Fibroblast of skin of scalp (primary cell): Measurements from ENCODE around the gene PRKD3.

Experiments used
- DNase-seq: peaks from one replicate; pipeline ENCODE4 v3.0.0-alpha.2; 2013

PRKD3 gene

DNA sequence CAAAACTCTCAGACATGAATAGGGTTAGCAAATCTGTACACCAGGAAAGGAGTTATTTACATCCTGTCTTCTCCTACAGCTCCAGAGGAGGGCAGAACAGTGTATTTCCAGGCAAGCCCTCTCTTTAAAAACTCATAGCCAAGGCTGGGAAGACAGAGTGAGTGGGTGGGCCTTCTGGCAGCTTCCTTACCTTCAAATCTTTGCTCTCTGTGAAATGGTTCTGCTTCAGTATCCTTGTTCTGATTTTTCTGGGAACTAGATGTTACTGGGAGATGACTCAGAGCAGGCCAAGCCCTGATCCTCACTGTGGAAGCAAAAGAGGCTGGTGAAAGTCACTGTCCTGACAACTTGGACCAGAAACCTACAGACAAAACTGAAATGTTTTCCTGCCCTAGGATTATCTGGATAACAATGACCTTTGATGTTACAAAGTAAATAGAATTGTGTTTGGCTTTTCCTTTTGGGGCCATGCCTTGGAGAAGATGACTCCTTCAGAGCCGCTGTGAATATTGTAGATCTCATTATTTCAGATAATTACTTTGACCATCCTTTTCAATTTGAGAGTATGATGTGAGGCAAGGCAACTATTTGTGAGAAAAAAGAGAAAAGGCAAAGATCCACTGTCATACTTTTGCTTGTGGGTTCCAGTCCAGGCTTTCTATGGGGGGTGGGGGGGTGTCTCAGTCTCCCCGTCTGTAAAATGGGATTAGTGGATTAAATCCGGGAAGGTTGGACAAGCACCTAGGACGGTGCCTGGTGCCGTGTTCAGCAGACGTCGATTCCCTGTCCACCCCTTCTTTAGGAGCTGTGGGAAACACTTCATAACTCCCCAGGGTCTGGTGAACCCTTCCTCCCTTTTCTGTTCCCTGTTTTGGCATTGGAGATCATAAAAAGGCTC is 19.2 kb upstream of the PRKD3 start:
- DNase-seq = peak; percentile 62

- no peak for DNase-seq
Measured at GRCh38 chr2:37342591-37343220, 18.1 kb upstream of the PRKD3 start.

GRCh38 chr2:37340637-37341036 is 16.0 kb upstream of the PRKD3 start:
- no peak for DNase-seq

- no peak for DNase-seq
Measured at GRCh38 chr2:37338933-37339332, 14.3 kb upstream of the PRKD3 start.

GRCh38 chr2:37337620-37338280 is 13.1 kb upstream of the PRKD3 start:
- no peak for DNase-seq

- no peak for DNase-seq
Measured at GRCh38 chr2:37335604-37336003, 11.0 kb upstream of the PRKD3 start.

DNA sequence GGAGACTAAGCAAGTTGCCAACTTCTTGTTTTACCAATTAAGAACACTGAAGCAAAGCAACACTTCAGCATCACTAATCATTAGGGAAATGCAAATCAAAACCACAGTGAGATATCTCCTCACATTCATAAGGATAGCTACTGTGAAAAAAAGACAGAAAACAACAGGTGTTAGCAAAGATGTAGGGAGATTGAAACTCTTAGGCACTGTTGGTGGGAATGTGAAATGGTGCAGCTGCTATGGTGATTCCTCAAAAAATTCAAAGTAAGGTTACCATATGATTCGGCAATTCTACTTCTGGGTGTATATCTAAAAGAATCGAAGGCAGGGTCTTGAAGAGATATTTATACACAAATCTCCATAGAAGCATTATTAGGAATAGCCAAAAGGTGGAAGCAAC is 8.6 kb upstream of the PRKD3 start:
- no peak for DNase-seq

GRCh38 chr2:37332560-37332959 is 7.9 kb upstream of the PRKD3 start:
- DNase-seq = no peak

DNA sequence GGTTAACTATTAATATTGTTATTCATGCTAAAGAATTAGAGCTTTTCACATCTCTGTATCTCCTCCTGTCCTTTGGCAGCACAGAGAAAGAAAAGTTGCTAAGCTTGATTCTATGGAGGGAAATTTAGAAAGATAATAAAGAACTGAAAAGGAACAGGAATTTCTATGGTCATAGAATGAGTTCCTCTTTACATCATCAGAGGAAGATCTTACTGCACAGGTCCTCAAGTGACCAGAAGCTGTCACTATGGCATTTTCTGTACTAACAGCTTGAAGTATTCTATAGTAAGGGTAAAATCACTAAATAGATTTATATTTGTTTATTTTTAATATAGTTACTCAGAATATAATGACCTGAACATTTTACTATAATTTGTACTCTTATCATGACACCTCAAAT is 6.0 kb upstream of the PRKD3 start:
- no peak for DNase-seq

DNA sequence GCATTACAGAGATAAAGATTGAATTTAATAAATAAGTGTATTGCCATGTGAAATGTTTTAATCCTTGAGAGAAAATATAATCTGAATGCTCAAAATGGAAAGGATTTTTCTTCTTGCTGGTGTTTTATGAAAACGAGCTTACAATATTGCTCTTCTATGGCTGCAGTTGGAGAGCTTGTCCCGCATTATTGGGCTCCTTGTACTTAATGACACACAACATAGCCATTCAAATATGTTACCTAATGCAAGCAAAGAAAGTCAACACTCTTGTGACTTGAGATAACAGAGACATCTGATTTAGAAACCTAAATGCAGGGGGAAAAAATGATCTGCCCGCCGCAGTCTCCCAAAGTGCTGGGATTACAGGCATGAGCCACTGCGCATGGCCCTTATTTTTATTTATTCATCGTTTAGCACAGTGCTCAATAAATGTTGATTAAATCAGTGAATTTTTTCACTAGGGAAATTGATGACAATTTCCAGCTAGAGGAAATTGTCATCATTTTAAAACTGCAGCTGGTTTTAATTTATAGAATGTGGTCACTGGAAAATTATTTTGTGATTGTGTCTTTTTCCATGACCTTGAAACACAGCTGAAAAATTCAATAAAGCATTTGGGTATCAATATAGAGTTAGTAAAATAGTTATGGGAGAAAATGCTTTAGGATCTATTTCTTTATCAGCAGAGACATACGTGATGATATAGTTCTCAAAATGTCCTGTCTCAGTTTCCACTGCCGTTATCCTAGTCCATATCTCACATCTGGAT is 2.4 kb upstream of the PRKD3 start:
- no peak for DNase-seq

DNA sequence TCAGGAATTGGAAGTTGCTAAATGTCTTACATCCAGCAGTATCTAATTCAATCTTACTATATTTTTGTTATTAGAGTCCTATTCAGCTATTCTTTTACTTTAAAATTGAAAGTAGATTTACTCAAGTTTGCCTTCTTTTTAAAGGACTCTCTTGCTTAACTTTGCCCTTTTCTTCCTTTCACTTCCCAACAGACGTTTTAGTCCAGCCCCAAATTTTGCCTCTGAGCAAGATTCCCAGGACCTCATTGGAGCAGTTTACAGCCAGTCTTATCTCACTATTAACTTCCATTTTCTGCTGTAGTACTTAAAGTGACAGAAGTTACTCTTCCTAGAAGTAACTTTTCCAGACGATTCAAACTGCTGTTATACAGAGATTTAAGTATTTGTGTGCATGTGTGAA is 1.7 kb upstream of the PRKD3 start:
- peak; percentile 79 for DNase-seq

DNA sequence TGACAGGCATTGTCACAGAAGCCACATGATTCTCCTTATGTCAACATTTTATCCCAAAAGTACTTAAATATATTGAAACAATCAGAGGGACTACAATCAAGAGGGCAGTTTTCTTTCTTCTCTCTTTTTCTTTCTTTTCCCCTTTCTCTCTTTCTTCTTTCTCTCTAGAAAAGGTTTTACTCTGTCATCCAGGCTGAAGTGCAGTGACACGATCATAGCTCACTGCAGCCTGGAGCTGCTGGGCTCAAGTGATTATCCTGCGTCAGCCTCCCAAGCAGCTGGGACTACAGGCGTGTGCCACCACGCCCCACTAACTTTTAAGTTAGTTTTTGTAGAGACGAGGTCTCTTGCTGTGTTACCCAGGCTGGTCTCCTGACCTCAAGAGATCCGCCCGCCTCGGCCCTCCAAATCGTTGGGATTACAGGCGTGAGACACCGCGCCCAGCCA is 1.0 kb upstream of the PRKD3 start:
- no peak for DNase-seq

- DNase-seq = no peak
Measured at GRCh38 chr2:37324536-37324785, 172 bp downstream of the PRKD3 start.

- DNase-seq = peak; percentile 19
Measured at GRCh38 chr2:37323781-37324535, 675 bp downstream of the PRKD3 start.

GRCh38 chr2:37323176-37323780 is 1.4 kb downstream of the PRKD3 start:
- no peak for DNase-seq

DNA sequence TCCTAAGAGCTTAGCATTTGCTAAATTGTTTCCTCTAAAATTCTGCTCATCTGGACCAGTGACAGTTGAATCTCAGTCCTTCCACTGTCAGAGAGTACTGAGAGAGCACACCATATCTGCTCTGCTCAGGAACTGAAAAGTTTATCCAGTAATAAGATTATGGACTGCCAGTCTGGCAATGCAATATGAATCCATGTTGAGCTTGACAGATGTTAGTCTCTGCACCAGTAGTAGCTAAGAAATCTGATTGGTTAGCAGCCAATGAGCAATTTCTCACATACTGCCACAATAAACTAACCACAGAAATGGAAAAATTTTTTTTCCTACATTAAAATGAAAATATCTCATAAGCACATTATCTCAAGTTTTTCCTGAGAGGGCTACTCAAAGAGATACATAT is 2.3 kb downstream of the PRKD3 start:
- DNase-seq = peak; percentile 68

DNA sequence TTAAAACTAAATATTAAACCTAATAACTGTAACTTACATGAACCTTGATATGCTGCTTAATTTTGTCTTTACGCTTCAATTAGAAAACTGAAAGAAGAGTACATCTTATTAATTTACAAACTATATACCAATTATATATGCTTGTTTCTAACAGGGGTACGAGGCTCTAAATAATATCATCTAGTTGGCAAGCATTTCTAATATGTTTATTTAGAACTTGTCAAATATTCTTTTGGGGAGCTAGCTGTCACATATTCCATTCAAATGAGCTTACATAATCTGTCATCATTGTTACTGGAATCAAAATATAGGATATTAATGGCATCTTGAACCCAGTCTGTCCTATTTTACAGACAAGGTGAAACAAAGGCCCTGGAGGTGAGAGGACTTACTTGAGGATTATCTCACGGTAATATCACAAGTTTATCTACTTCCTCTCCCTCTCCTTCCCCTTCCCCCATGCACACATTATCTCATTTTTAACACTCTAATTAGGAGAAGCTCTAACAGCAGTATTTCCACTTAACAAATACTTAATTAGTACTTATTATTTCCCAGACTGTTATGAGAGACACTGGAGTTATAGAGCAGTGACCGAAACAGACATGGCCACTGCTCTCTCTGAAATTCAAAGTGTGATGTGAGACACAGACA is 3.5 kb downstream of the PRKD3 start:
- no peak for DNase-seq

GRCh38 chr2:37319754-37320609 is 4.7 kb downstream of the PRKD3 start:
- DNase-seq = no peak

DNA sequence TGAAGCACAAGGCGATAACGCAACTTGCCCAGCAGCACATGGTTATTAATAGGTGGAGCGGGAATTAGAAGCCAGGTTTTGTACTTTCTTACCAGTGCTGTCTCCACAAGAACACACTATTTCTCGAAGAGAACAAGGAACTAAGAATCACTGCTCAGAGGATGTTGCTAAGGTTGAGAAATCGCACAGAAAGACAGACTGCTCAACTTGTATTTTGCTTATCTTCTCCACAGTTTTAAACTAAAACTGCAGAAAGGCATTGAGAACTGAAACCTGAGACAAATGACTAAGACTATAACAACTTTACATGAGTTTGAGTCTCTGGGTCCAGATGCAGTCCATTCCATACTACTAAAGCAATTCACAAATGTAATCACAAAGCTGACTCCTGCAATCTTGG is 6.2 kb downstream of the PRKD3 start:
- DNase-seq = peak; percentile 51

- no peak for DNase-seq
Measured at GRCh38 chr2:37317746-37318145, 6.9 kb downstream of the PRKD3 start.
